Gastrocnemius medialis (tissue), 4 donors: Measurements from ENCODE around the gene AHCY. TPM values are rescaled to one million over a fixed set of nuclear protein-coding genes. Genes with fewer than 3 reads are reported as not detected.
"Not testable (repeated sequence)": the region's sequence is repeated elsewhere in the genome, so short reads cannot be mapped to it uniquely, and the experiment has no call there.

Source experiments
- ATAC-seq, 2 donors: fragments of 150-250 bp; one replicate each; pipeline ENCODE4 v1.9.1; 2016
- DNase-seq, 2 donors: peaks; one replicate each; pipeline ENCODE4 v3.0.0-alpha.2; 2019
- H3K27ac ChIP-seq, 4 donors: fragments of 200-600 bp; sonication (generic); 1 replicate in 1 of 4; 2 replicates in 3 of 4; pipeline ENCODE4 v1.5.1; 2016 to 2018; ENCODE audit warnings: mild to moderate bottlenecking in 2 of 4, moderate library complexity in 1 of 4
- H3K27me3 ChIP-seq, 3 donors: fragments of 200-600 bp; sonication (generic) in 2 of 3; 1 replicate in 1 of 3; 2 replicates in 2 of 3; pipeline versions ENCODE4 v1.5.1 to v1.6.0; 2016 to 2019; ENCODE audit warnings: mild to moderate bottlenecking in 1 of 3, moderate library complexity in 1 of 3
- H3K36me3 ChIP-seq, 2 donors: fragments of 200-600 bp; sonication (generic) in 1 of 2; one replicate each; pipeline ENCODE4 v1.5.1; 2017 to 2018
- H3K4me1 ChIP-seq, 2 donors: fragments of 200-600 bp; sonication (generic) in 1 of 2; one replicate each; pipeline ENCODE4 v1.5.1; 2016 to 2017; ENCODE audit warnings: mild to moderate bottlenecking in 2 of 2
- H3K4me3 ChIP-seq, 4 donors: fragments of 200-600 bp; sonication (generic) in 3 of 4; 1 replicate in 1 of 4; 2 replicates in 3 of 4; pipeline ENCODE4 v1.5.1; 2016 to 2019; ENCODE audit warnings: mild to moderate bottlenecking in 2 of 4
- H3K9me3 ChIP-seq, 3 donors: fragments of 200-600 bp; sonication (generic) in 2 of 3; 1 replicate in 1 of 3; 2 replicates in 2 of 3; pipeline ENCODE4 v1.5.1; 2016 to 2019
- POLR2A ChIP-seq, 2 donors: fragments of 450-650 bp; IDR thresholded peaks; one replicate each; pipeline ENCODE4 v1.6.1; 2017; ENCODE audit warnings: antibody characterized with exemption in 2 of 2, mild to moderate bottlenecking in 2 of 2, moderate library complexity in 2 of 2
- in situ Hi-C, 4 donors: fragments of 200-750 bp; cut with MboI; loops; one replicate each; pipeline versions ENCODE4 v1.15.0 to v1.8.0; 2017; ENCODE audit warnings: low sequenced_read_pairs in 4 of 4
- intact Hi-C: fragments of 100-400 bp; cut with DNase I; formaldehyde crosslinking; loops from one replicate; pipeline ENCODE4 v1.15.1; 2023; ENCODE audit warnings: low total_unique reads
- total RNA-seq, 4 donors: library from RNA; depleted of rRNA; stranded (reverse); fragments of >200 nt; gene quantifications; one replicate each; pipeline versions ENCODE4 v1.1.0 to v1.2.3, GENCODE V29; 2016
- TF ChIP-seq, protein P1 (sequence below), 5 experiments: fragments of 450-650 bp in 3 of 5; fragments of 200-600 bp in 2 of 5; sonication (generic) in 2 of 5; IDR thresholded peaks in 4 of 5; conservative IDR thresholded peaks in 1 of 5; 1 replicate in 4 of 5; 2 replicates in 1 of 5; pipeline ENCODE4 v1.5.1; 2016 to 2019; ENCODE audit warnings: antibody characterized with exemption in 5 of 5, mild to moderate bottlenecking in 3 of 5, moderate library complexity in 3 of 5

The AHCY gene
- total RNA-seq, 4 donors from 2014 or later: 81.7 to 110 (median 98.6) TPM

GRCh38 chr20:34294563-34294962 is 8.6 kb downstream of the AHCY start:
- ATAC-seq: no peak
- intact Hi-C loops: no loop called here
- in situ Hi-C loops: no loop called here

DNA sequence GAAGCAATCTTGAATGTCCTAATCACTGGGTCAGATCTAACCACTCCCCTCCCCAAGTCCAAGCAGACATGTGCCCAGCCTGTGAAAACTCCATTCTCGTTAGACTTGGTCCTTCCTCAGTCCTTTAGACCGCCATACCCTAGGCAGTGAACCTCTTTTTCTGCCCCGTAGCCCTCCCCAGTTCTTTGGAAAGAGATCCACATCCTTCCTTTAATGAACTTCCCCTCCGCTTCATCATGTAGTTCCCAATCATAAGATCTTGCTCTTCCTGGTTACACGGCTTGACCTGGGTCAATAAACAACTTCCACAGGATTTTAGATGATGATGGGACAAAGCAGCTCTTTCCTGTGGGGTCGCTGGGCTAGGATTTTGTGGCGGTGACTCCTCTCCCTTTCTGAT is 9.6 kb downstream of the AHCY start:
- intact Hi-C loops: no loop called here
- no peak for ATAC-seq

More at GRCh38 chr20:34294563-34294962, 8.6 kb downstream of the AHCY start:
- TF ChIP-seq, protein P1, sequence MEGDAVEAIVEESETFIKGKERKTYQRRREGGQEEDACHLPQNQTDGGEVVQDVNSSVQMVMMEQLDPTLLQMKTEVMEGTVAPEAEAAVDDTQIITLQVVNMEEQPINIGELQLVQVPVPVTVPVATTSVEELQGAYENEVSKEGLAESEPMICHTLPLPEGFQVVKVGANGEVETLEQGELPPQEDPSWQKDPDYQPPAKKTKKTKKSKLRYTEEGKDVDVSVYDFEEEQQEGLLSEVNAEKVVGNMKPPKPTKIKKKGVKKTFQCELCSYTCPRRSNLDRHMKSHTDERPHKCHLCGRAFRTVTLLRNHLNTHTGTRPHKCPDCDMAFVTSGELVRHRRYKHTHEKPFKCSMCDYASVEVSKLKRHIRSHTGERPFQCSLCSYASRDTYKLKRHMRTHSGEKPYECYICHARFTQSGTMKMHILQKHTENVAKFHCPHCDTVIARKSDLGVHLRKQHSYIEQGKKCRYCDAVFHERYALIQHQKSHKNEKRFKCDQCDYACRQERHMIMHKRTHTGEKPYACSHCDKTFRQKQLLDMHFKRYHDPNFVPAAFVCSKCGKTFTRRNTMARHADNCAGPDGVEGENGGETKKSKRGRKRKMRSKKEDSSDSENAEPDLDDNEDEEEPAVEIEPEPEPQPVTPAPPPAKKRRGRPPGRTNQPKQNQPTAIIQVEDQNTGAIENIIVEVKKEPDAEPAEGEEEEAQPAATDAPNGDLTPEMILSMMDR (IDR thresholded peaks at IDR 0.05 in 4 of 5, conservative IDR thresholded peaks at IDR 0.05 in 1 of 5): no peak
- TF ChIP-seq POLR2A (IDR thresholded peaks at IDR 0.05): no peak
- H3K4me1 ChIP-seq: no peaks in the 10 kb centered on the region
- H3K36me3 ChIP-seq: peaks cover 0 to 58% of the 10 kb centered on the region in 2 donors
- no peaks in the 10 kb centered on the region for H3K27me3 ChIP-seq
- H3K27ac ChIP-seq: no peak overlapping the region
- H3K9me3 ChIP-seq: no peaks in the 10 kb centered on the region
- DNase-seq: no peak
- no peak overlapping the region for H3K4me3 ChIP-seq

GRCh38 chr20:34293119-34293518 is 10.0 kb downstream of the AHCY start:
- TF ChIP-seq, protein P1 (IDR thresholded peaks at IDR 0.05 in 4 of 5, conservative IDR thresholded peaks at IDR 0.05 in 1 of 5): no peak
- no peak for TF ChIP-seq POLR2A (IDR thresholded peaks at IDR 0.05)
- intact Hi-C loops: no loop called here
- DNase-seq (no peak), ATAC-seq (no peak)
- no peak overlapping the region for H3K27ac ChIP-seq
- H3K4me3 ChIP-seq: no peak overlapping the region
- H3K9me3 ChIP-seq: no peaks in the 10 kb centered on the region
- in situ Hi-C loops: no loop called here
- H3K36me3 ChIP-seq: peaks cover 0 to 69% of the 10 kb centered on the region in 2 donors
- no peaks in the 10 kb centered on the region for H3K4me1 ChIP-seq
- H3K27me3 ChIP-seq: no peaks in the 10 kb centered on the region

More for the DNA sequence above, 9.6 kb downstream of the AHCY start:
- Histone ChIP-seq H3K27me3 (no peaks in the 10 kb centered on the region), H3K4me1 (no peaks in the 10 kb centered on the region), H3K36me3 (peaks cover 0 to 64% of the 10 kb centered on the region in 2 donors), H3K27ac (no peak overlapping the region), H3K4me3 (no peak overlapping the region), H3K9me3 (no peaks in the 10 kb centered on the region)
- no peak for TF ChIP-seq POLR2A (IDR thresholded peaks at IDR 0.05)
- TF ChIP-seq, protein P1 (IDR thresholded peaks at IDR 0.05 in 4 of 5, conservative IDR thresholded peaks at IDR 0.05 in 1 of 5): no peak
- in situ Hi-C loops: no loop called here
- no peak for DNase-seq

- Histone ChIP-seq H3K27me3 (no peaks in the 10 kb centered on the region), H3K27ac (no peak overlapping the region), H3K9me3 (no peaks in the 10 kb centered on the region), H3K4me3 (no peak overlapping the region), H3K36me3 (peaks cover 0 to 75% of the 10 kb centered on the region in 2 donors), H3K4me1 (no peaks in the 10 kb centered on the region)
- ATAC-seq: no peak
- in situ Hi-C loops: no loop called here
- no peak for DNase-seq
- no peak for TF ChIP-seq POLR2A (IDR thresholded peaks at IDR 0.05)
- TF ChIP-seq, protein P1 (IDR thresholded peaks at IDR 0.05 in 4 of 5, conservative IDR thresholded peaks at IDR 0.05 in 1 of 5): no peak
- intact Hi-C loops: no loop called here
Measured at GRCh38 chr20:34292496-34292895, 10.7 kb downstream of the AHCY start.

- intact Hi-C loops (no loop called here), in situ Hi-C loops (no loop called here)
- DNase-seq: no peak
- no peak for ATAC-seq
- H3K4me1 ChIP-seq: no peaks in the 10 kb centered on the region
- TF ChIP-seq POLR2A (IDR thresholded peaks at IDR 0.05): no peak
- TF ChIP-seq, protein P1 (IDR thresholded peaks at IDR 0.05 in 4 of 5, conservative IDR thresholded peaks at IDR 0.05 in 1 of 5): no peak
- H3K9me3 ChIP-seq: no peaks in the 10 kb centered on the region
- no peak overlapping the region for H3K27ac ChIP-seq
- no peak overlapping the region for H3K4me3 ChIP-seq
- H3K36me3 ChIP-seq: peaks cover 0 to 89% of the 10 kb centered on the region in 2 donors
- no peaks in the 10 kb centered on the region for H3K27me3 ChIP-seq
Measured at GRCh38 chr20:34290471-34290870, 12.7 kb downstream of the AHCY start.

GRCh38 chr20:34287500-34287899 is 15.7 kb downstream of the AHCY start:
- H3K9me3 ChIP-seq, H3K4me3 ChIP-seq, H3K4me1 ChIP-seq, intact Hi-C loops, H3K27me3 ChIP-seq, H3K27ac ChIP-seq, in situ Hi-C loops, DNase-seq, ATAC-seq: not testable (repeated sequence)
- H3K36me3 ChIP-seq: peaks cover 0 to 92% of the 10 kb centered on the region in 2 donors
